Measurements from ENCODE around the gene RNF208.
A peak's percentile ranks its signal among the peaks of the same experiment; 100 is the strongest.

The RNF208 gene

GRCh38 chr9:137254624-137255447 lies 32.8 kb upstream of the RNF208 start, which contains the start of gene NELFB (continued):
- TF ChIP-seq RBAK (tag by site-specific recombination; IDR thresholded peaks at IDR 0.05) (no peak), ZNF416 (tag by site-specific recombination; IDR thresholded peaks at IDR 0.05) (no peak), ZBTB44 (tag by site-specific recombination; IDR thresholded peaks at IDR 0.05) (peak; percentile 76; the same call in 1 of the 2 replicates), ZBTB26 (tag by site-specific recombination; optimal IDR thresholded peaks at IDR 0.05) (peak; percentile 77), ZSCAN18 (tag by site-specific recombination; IDR thresholded peaks at IDR 0.05) (no peak), ZNF366 (tag by site-specific recombination; conservative IDR thresholded peaks at IDR 0.05) (no peak), ZBTB8A (tag by site-specific recombination; IDR thresholded peaks at IDR 0.05) (peak; percentile 100), KLF10 (tag by site-specific recombination; IDR thresholded peaks at IDR 0.05) (peak; percentile 70), ZNF19 (tag by site-specific recombination; IDR thresholded peaks at IDR 0.05; ENCODE audit: low read depth) (no peak), ZNF623 (tag by site-specific recombination; IDR thresholded peaks at IDR 0.05) (no peak), SP2 (tag by site-specific recombination; IDR thresholded peaks at IDR 0.05) (peak; percentile 78), PBX3 (CRISPR knock-in tag; IDR thresholded peaks at IDR 0.05) (peak; percentile 73), ZNF776 (tag by site-specific recombination; IDR thresholded peaks at IDR 0.05; ENCODE audit: borderline replicate concordance) (no peak), ZNF449 (tag by site-specific recombination; IDR thresholded peaks at IDR 0.05) (peak; percentile 71), MEIS1 (CRISPR knock-in tag; IDR thresholded peaks at IDR 0.05; ENCODE audit: borderline replicate concordance) (peak; percentile 32; the same call in 1 of the 2 replicates), ZNF394 (tag by site-specific recombination; IDR thresholded peaks at IDR 0.05; ENCODE audit: borderline replicate concordance) (no peak), ZSCAN30 (tag by site-specific recombination; IDR thresholded peaks at IDR 0.05) (peak; percentile 55; the same call in 1 of the 2 replicates)

Measured in HEK293 (cell line).